Psoas muscle (tissue), 8 donors: ENCODE measurements around the gene PRPF38B. TPM values are rescaled to one million over a fixed set of nuclear protein-coding genes. Genes with fewer than 3 reads are reported as not detected.

ENCODE experiments used
- ATAC-seq, 4 donors: fragments of 200-7000 bp; cut with Tn5 transposase; one replicate each; pipeline ENCODE4 v1.9.1; 2020; ENCODE audit warnings: moderate library complexity in 3 of 4, mild to moderate bottlenecking in 2 of 4
- DNase-seq, 2 donors: peaks; one replicate each; pipeline ENCODE4 v3.0.0-alpha.2; 2020
- H3K27ac ChIP-seq: fragments of 200-600 bp; one replicate; pipeline ENCODE4 v1.8.0; 2022
- H3K27me3 ChIP-seq, 3 donors: fragments of 200-600 bp in 1 of 3; one replicate each; pipeline versions ENCODE4 v1.6.1 to v1.8.0; 2013 to 2022; ENCODE audit warnings: low read length in 2 of 3, mild to moderate bottlenecking in 2 of 3, moderate library complexity in 1 of 3; ENCODE audit not compliant: insufficient read depth in 3 of 3
- H3K36me3 ChIP-seq, 2 donors: fragments of 200-600 bp in 1 of 2; one replicate each; pipeline versions ENCODE4 v1.6.1 to v1.8.0; 2013 to 2022; ENCODE audit warnings: low read depth in 1 of 2, mild to moderate bottlenecking in 1 of 2, moderate library complexity in 1 of 2; ENCODE audit not compliant: insufficient read depth in 1 of 2
- H3K4me1 ChIP-seq: fragments of 200-600 bp; one replicate; pipeline ENCODE4 v1.8.0; 2022
- H3K4me3 ChIP-seq: fragments of 200-600 bp; one replicate; pipeline ENCODE4 v1.8.0; 2022; ENCODE audit warnings: mild to moderate bottlenecking
- H3K9me3 ChIP-seq: fragments of 200-600 bp; one replicate; pipeline ENCODE4 v1.8.0; 2022
- CTCF ChIP-seq: fragments of 200-600 bp; IDR thresholded peaks from one replicate; pipeline ENCODE4 v1.8.0; 2022; ENCODE audit warnings: antibody characterized with exemption
- WGBS, 3 donors: extraction: QIAGEN DNeasy Blood & Tissue Kit; methylation state at CpG; one replicate each; pipeline versions ENCODE4 v1.1.6 to v1.1.7; 2013; 5-methylcytosine and 5-hydroxymethylcytosine counted together
- intact Hi-C, 2 donors: fragments of 100-400 bp; cut with DNase I; formaldehyde crosslinking; loops; one replicate each; pipeline versions ENCODE4 v1.11.0 to v1.14.2; 2022
- polyA plus RNA-seq, 3 donors: library from polyadenylated mRNA; stranded (reverse); fragments of 200-250 nt; gene quantifications; one replicate each; pipeline ENCODE4 v1.2.3, GENCODE V29; 2013
- total RNA-seq, 4 donors: library from RNA; stranded (reverse); fragmentation: NEBNext Ultra II Directional in 2 of 4; extraction: Animal tissue kit (Norgen Biotek cat#: 25700) in 2 of 4; gene quantifications; one replicate each; pipeline versions ENCODE4 v1.2.1 to v1.2.4, GENCODE V29; 2021 to 2023
- donor health status: healthy with polysubstance abuse.
- donor health status: DM: no; HTN: no; CAD: no; lungs with moderate emphysema.
- donor health status: Bipolar disorder and iron deficiency.
- donor health status: healthy.
- donor health status: DM: yes; HTN: yes; CAD: no.
- donor health status: DM: no; HTN: no; CAD: no.
- donor health status: DM: no; HTN: no; CAD: no.
- donor health status: DM: yes; HTN: yes; CAD: no.

PRPF38B gene
- total and polyA plus RNA-seq, 7 donors = 13.3 to 28.9 (median 18.8) TPM

- Histone ChIP-seq H3K27me3 (peaks cover 0 to 10% (median 0%) of the 10 kb centered on the region in 3 donors), H3K4me1 (no peaks in the 10 kb centered on the region), H3K9me3 (no peaks in the 10 kb centered on the region), H3K4me3 (no peak overlapping the region), H3K27ac (no peak overlapping the region), H3K36me3 (peaks cover 5 to 25% of the 10 kb centered on the region in 2 donors)
- intact Hi-C loops = no loop called here
- 59 to 73% (median 60%) methylated on average over 2 of the region's 2 CpGs for WGBS, 3 donors
- no peak for TF ChIP-seq CTCF
- DNase-seq = no peak
- ATAC-seq = no peak
These were observed 12.4 kb downstream of the PRPF38B start for GRCh38 chr1:108704496-108704895.

DNA sequence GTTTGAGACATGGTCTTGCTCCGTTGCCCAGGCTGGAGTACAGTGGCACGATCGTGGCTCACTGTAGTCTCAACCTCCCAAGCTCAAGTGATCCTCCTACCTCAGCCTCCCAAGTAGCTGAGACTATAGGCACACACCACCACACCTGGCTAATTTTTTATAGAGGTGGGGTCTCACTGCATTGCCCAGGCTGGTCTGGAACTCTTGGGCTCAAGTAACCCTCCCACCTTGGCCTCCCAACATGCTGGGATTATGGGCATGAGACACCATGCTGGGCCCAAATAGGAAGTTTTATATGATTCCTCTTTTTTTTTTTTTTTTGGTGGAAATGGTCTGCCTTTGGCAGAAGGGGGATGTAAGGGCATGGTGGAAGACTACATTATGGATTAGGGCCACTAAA lies 14.5 kb downstream of the PRPF38B start:
- Histone ChIP-seq H3K27ac (no peak overlapping the region), H3K4me3 (no peak overlapping the region), H3K4me1 (no peaks in the 10 kb centered on the region), H3K36me3 (peaks cover 0 to 3% of the 10 kb centered on the region in 2 donors), H3K9me3 (no peaks in the 10 kb centered on the region), H3K27me3 (peaks cover 0 to 10% (median 0%) of the 10 kb centered on the region in 3 donors)
- WGBS, 3 donors = 93 to 97% (median 96%) methylated on average over 3 of the region's 3 CpGs
- DNase-seq (no peak), ATAC-seq (no peak)
- intact Hi-C loops = no loop called here
- TF ChIP-seq CTCF = no peak

DNA sequence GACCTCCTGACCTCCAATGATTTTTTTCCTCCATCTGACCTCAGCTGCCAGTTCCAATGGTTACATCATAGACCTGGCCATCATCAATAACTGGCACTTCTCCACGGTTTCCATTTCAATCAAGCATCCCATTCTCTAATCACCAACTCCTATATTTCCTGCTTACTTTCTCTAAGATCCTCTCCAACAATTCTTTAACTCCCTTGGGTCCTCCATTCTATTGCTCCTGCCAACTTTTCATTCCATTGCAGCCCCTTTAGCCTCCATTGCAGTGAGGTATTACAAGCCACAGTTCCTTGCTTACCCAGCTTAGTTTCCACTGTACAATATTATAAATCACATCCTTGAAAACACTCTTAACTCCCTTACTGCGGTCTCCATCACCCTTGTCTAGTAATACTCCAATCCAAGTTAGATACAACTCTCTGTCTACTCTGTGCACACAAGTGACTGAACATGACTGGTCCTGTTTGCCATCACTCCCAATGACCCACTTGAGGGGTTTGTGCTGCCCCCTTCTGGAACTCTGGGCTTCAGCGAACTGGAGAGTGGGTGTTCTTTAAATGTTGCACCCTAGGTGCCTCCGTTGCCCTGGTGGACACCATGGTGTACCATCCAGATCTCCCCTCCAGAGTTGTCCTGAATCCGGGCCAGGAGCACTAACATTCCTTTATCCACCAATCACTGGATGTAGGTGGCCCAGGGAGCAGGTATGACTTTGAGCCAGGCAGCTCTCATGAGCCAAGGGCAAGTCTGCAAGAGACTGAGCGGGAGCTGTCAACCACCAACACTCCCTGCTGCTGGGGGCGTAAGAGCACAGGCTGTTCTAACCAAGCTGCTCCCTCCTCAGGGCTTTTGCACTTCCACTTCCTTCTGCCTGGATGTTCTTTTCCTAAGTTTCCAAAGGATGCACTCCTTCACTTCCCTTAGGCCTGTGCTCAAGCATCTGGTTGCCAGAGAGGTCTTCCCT lies 16.9 kb downstream of the PRPF38B start:
- H3K36me3 ChIP-seq = no peaks in the 10 kb centered on the region
- H3K9me3 ChIP-seq = no peaks in the 10 kb centered on the region
- TF ChIP-seq CTCF = no peak
- H3K27me3 ChIP-seq = peaks cover 0 to 10% (median 0%) of the 10 kb centered on the region in 3 donors
- no peak for ATAC-seq
- 63 to 70% (median 66%) methylated on average over 7 of the region's 7 CpGs for WGBS, 3 donors
- intact Hi-C loops = no loop called here
- H3K4me1 ChIP-seq = no peaks in the 10 kb centered on the region
- no peak overlapping the region for H3K27ac ChIP-seq
- no peak overlapping the region for H3K4me3 ChIP-seq
- no peak for DNase-seq

- H3K4me1 ChIP-seq = no peaks in the 10 kb centered on the region
- H3K27ac ChIP-seq = no peak within 1 kb of the TSS
- 44 to 47% (median 45%) methylated on average over 9 of the region's 9 CpGs for WGBS, 3 donors
- H3K27me3 ChIP-seq = peaks cover 0 to 4% (median 0%) of the 10 kb centered on the region in 3 donors
- DNase-seq (no peak), ATAC-seq (no peak)
- H3K4me3 ChIP-seq = no peak within 1 kb of the TSS
- H3K9me3 ChIP-seq = no peaks in the 10 kb centered on the region
- no peak for TF ChIP-seq CTCF
- intact Hi-C loops = no loop called here
- no peaks in the 10 kb centered on the region for H3K36me3 ChIP-seq
These were observed 20.6 kb downstream of the PRPF38B start, which contains the start of gene FNDC7 for GRCh38 chr1:108712606-108713150. Gene FNDC7 (plus strand): TSS chr1:108712908. CDS start chr1:108712934, 26 bp downstream.
